ENCODE data around the gene RPRML. TPM values are rescaled to one million over a fixed set of nuclear protein-coding genes. Genes with fewer than 3 reads are reported as not detected.
A peak's percentile ranks its signal among the peaks of the same experiment; 100 is the strongest.

The RPRML gene
- total and polyA plus RNA-seq, 2 experiments from 2014 or later, result not detected

- 82 to 90% methylated on average over 8 of the region's 8 CpGs for WGBS, 2 experiments (ENCODE audit: low coverage in 1 of 2, low lambda C conversion rate in 2 of 2, missing lambda C conversion rate in 2 of 2)
These were observed 10.2 kb downstream of the RPRML start for GRCh38 chr17:46968896-46969295.

GRCh38 chr17:46968224-46968834 lies 10.7 kb downstream of the RPRML start:
- TF ChIP-seq EZH2phosphoT487 (IDR thresholded peaks at IDR 0.05; ENCODE audit: insufficient read depth, low read depth) (no peak), EZH2 (IDR thresholded peaks at IDR 0.05; ENCODE audit: insufficient read depth, poor library complexity, severe bottlenecking) (no peak)
- in situ Hi-C loops (cut with MboI), result no loop called here
- Histone ChIP-seq H3K9me2 (ENCODE audit: insufficient read depth) (no peaks in the 10 kb centered on the region), H3K9me3 (ENCODE audit: low read depth) (no peaks in the 10 kb centered on the region), H3K27ac (no peak overlapping the region), H3F3A (ENCODE audit: insufficient read depth) (no peaks in the 10 kb centered on the region), H3K4me1 (ENCODE audit: insufficient read depth) (no peaks in the 10 kb centered on the region), H3K36me3 (ENCODE audit: low read depth) (no peaks in the 10 kb centered on the region), H3K9ac (no peak overlapping the region), H3K4me3 (no peak overlapping the region), H3K4me2 (ENCODE audit: unreplicated experiment) (no peak overlapping the region), H2AFZ (no peak overlapping the region), H4K20me1 (ENCODE audit: insufficient read depth) (no peaks in the 10 kb centered on the region), H3K27me3 (replicated peaks; ENCODE audit: insufficient read depth) (peaks cover 26% of the 10 kb centered on the region), H3K79me2 (ENCODE audit: insufficient read depth) (no peaks in the 10 kb centered on the region)
- 61 to 69% methylated on average over 6 of the region's 6 CpGs for WGBS, 2 experiments (ENCODE audit: low coverage in 1 of 2, low lambda C conversion rate in 2 of 2, missing lambda C conversion rate in 2 of 2)
- DNase-seq, result peak; percentile 25

More at GRCh38 chr17:46968896-46969295, 10.2 kb downstream of the RPRML start:
- H3K36me3 ChIP-seq (ENCODE audit: low read depth), result no peaks in the 10 kb centered on the region
- no peak for TF ChIP-seq EZH2phosphoT487 (IDR thresholded peaks at IDR 0.05; ENCODE audit: insufficient read depth, low read depth)
- TF ChIP-seq EZH2 (IDR thresholded peaks at IDR 0.05; ENCODE audit: insufficient read depth, poor library complexity, severe bottlenecking), result no peak
- H3K4me1 ChIP-seq (ENCODE audit: insufficient read depth), result no peaks in the 10 kb centered on the region
- H3K27ac ChIP-seq, result no peak overlapping the region
- H3K4me3 ChIP-seq, result no peak overlapping the region
- no peak overlapping the region for H2AFZ ChIP-seq
- DNase-seq, result no peak
- no peak overlapping the region for H3K9ac ChIP-seq
- no peaks in the 10 kb centered on the region for H3K79me2 ChIP-seq (ENCODE audit: insufficient read depth)
- H3K9me3 ChIP-seq (ENCODE audit: low read depth), result no peaks in the 10 kb centered on the region
- peaks cover 26% of the 10 kb centered on the region for H3K27me3 ChIP-seq (replicated peaks; ENCODE audit: insufficient read depth)
- no peak overlapping the region for H3K4me2 ChIP-seq (ENCODE audit: unreplicated experiment)
- in situ Hi-C loops (cut with MboI), result no loop called here
- no peaks in the 10 kb centered on the region for H3K9me2 ChIP-seq (ENCODE audit: insufficient read depth)
- no peaks in the 10 kb centered on the region for H3F3A ChIP-seq (ENCODE audit: insufficient read depth)
- H4K20me1 ChIP-seq (ENCODE audit: insufficient read depth), result no peaks in the 10 kb centered on the region

GRCh38 chr17:46964315-46965265 lies 14.5 kb downstream of the RPRML start:
- Histone ChIP-seq H3K79me2 (ENCODE audit: insufficient read depth) (no peaks in the 10 kb centered on the region), H3K27me3 (replicated peaks; ENCODE audit: insufficient read depth) (peaks cover 29% of the 10 kb centered on the region), H3K9me2 (ENCODE audit: insufficient read depth) (no peaks in the 10 kb centered on the region), H3K9ac (no peak overlapping the region), H3K9me3 (ENCODE audit: low read depth) (no peaks in the 10 kb centered on the region), H3K4me2 (ENCODE audit: unreplicated experiment) (no peak overlapping the region), H3K4me3 (no peak overlapping the region), H4K20me1 (ENCODE audit: insufficient read depth) (no peaks in the 10 kb centered on the region), H3K27ac (no peak overlapping the region), H2AFZ (no peak overlapping the region), H3K36me3 (ENCODE audit: low read depth) (no peaks in the 10 kb centered on the region), H3F3A (ENCODE audit: insufficient read depth) (no peaks in the 10 kb centered on the region), H3K4me1 (ENCODE audit: insufficient read depth) (0 out of 2 replicates have a peak, but pooled peaks cover 7% of the 10 kb centered on the region)
- TF ChIP-seq EZH2phosphoT487 (IDR thresholded peaks at IDR 0.05; ENCODE audit: insufficient read depth, low read depth), result no peak
- no peak for TF ChIP-seq EZH2 (IDR thresholded peaks at IDR 0.05; ENCODE audit: insufficient read depth, poor library complexity, severe bottlenecking)
- 75 to 77% methylated on average over 9 of the region's 9 CpGs for WGBS, 2 experiments (ENCODE audit: low coverage in 1 of 2, low lambda C conversion rate in 2 of 2, missing lambda C conversion rate in 2 of 2)
- in situ Hi-C loops (cut with MboI), result no loop called here
- peak; percentile 30 for DNase-seq

- H3K27me3 ChIP-seq (replicated peaks; ENCODE audit: insufficient read depth), result peaks cover 38% of the 10 kb centered on the region
- DNase-seq, result no peak
- no peak overlapping the region for H3K9ac ChIP-seq
- in situ Hi-C loops (cut with MboI), result no loop called here
- 0 out of 2 replicates have a peak, but pooled peaks cover 7% of the 10 kb centered on the region for H3K4me1 ChIP-seq (ENCODE audit: insufficient read depth)
- WGBS, 2 experiments (ENCODE audit: low coverage in 1 of 2, low lambda C conversion rate in 2 of 2, missing lambda C conversion rate in 2 of 2), result 48% methylated on average over 2 of the region's 2 CpGs
- no peaks in the 10 kb centered on the region for H4K20me1 ChIP-seq (ENCODE audit: insufficient read depth)
- no peaks in the 10 kb centered on the region for H3K9me2 ChIP-seq (ENCODE audit: insufficient read depth)
- H2AFZ ChIP-seq, result no peak overlapping the region
- H3K4me2 ChIP-seq (ENCODE audit: unreplicated experiment), result no peak overlapping the region
- H3K9me3 ChIP-seq (ENCODE audit: low read depth), result no peaks in the 10 kb centered on the region
- H3K27ac ChIP-seq, result no peak overlapping the region
- TF ChIP-seq EZH2phosphoT487 (IDR thresholded peaks at IDR 0.05; ENCODE audit: insufficient read depth, low read depth), result no peak
- no peak for TF ChIP-seq EZH2 (IDR thresholded peaks at IDR 0.05; ENCODE audit: insufficient read depth, poor library complexity, severe bottlenecking)
- no peaks in the 10 kb centered on the region for H3K36me3 ChIP-seq (ENCODE audit: low read depth)
- H3K79me2 ChIP-seq (ENCODE audit: insufficient read depth), result no peaks in the 10 kb centered on the region
- H3F3A ChIP-seq (ENCODE audit: insufficient read depth), result no peaks in the 10 kb centered on the region
- no peak overlapping the region for H3K4me3 ChIP-seq
These were observed 15.5 kb downstream of the RPRML start for GRCh38 chr17:46963571-46963970.
